Tibial nerve (tissue), 3 donors: ENCODE measurements around the gene ZNF653.

Experiments
- CTCF ChIP-seq, 5 experiments: fragments of 200-600 bp in 3 of 5; fragments of 450-650 bp in 2 of 5; sonication (generic) in 3 of 5; IDR thresholded peaks; one replicate each; pipeline ENCODE4 v1.5.1; 2016 to 2019; ENCODE audit warnings: antibody characterized with exemption in 5 of 5, mild to moderate bottlenecking in 3 of 5, moderate library complexity in 2 of 5
- POLR2A ChIP-seq, 2 donors: fragments of 450-650 bp; IDR thresholded peaks; one replicate each; pipeline ENCODE4 v1.6.1; 2017; ENCODE audit warnings: antibody characterized with exemption in 2 of 2, mild to moderate bottlenecking in 2 of 2, moderate library complexity in 2 of 2

- TF ChIP-seq POLR2A (IDR thresholded peaks at IDR 0.05) = no peak
- TF ChIP-seq CTCF (IDR thresholded peaks at IDR 0.05) = no peak
Observed at GRCh38 chr19:11494634-11495285, 10.9 kb downstream of the ZNF653 start.
